Gastrocnemius medialis (tissue), 4 donors: ENCODE data around the gene PGAP1.

Experiments
- POLR2A ChIP-seq, 2 donors: fragments of 450-650 bp; IDR thresholded peaks; one replicate each; pipeline ENCODE4 v1.6.1; 2017; ENCODE audit warnings: antibody characterized with exemption in 2 of 2, mild to moderate bottlenecking in 2 of 2, moderate library complexity in 2 of 2
- TF ChIP-seq, protein P1 (sequence below), 5 experiments: fragments of 450-650 bp in 3 of 5; fragments of 200-600 bp in 2 of 5; sonication (generic) in 2 of 5; IDR thresholded peaks in 4 of 5; conservative IDR thresholded peaks in 1 of 5; 1 replicate in 4 of 5; 2 replicates in 1 of 5; pipeline ENCODE4 v1.5.1; 2016 to 2019; ENCODE audit warnings: antibody characterized with exemption in 5 of 5, mild to moderate bottlenecking in 3 of 5, moderate library complexity in 3 of 5

DNA sequence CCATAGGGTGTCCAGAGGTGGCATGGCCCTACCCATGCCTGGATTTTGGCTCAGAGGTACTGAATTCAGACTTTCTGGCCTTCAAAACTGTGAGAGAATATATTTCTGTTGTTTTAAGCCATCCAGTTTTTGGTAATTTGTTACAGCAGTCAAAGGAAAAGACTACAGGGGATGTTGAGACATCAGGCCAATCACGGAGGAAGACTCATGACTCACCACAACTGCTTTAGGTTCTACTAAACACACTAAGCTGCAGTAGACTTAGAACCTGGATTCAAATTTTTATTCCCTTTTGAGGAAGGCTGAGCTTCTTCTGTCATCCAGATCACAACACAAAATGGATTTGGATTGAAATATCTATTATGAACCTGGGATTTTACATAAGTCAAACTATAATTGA is 105.3 kb downstream of the PGAP1 start:
- TF ChIP-seq, protein P1, sequence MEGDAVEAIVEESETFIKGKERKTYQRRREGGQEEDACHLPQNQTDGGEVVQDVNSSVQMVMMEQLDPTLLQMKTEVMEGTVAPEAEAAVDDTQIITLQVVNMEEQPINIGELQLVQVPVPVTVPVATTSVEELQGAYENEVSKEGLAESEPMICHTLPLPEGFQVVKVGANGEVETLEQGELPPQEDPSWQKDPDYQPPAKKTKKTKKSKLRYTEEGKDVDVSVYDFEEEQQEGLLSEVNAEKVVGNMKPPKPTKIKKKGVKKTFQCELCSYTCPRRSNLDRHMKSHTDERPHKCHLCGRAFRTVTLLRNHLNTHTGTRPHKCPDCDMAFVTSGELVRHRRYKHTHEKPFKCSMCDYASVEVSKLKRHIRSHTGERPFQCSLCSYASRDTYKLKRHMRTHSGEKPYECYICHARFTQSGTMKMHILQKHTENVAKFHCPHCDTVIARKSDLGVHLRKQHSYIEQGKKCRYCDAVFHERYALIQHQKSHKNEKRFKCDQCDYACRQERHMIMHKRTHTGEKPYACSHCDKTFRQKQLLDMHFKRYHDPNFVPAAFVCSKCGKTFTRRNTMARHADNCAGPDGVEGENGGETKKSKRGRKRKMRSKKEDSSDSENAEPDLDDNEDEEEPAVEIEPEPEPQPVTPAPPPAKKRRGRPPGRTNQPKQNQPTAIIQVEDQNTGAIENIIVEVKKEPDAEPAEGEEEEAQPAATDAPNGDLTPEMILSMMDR (IDR thresholded peaks at IDR 0.05 in 4 of 5, conservative IDR thresholded peaks at IDR 0.05 in 1 of 5): no peak
- TF ChIP-seq POLR2A (IDR thresholded peaks at IDR 0.05): no peak
